Esophagus squamous epithelium (tissue), 4 donors: ENCODE measurements around the gene SLC35F3.

Experiments
- POLR2A ChIP-seq, 4 donors: fragments of 450-650 bp; IDR thresholded peaks; one replicate each; pipeline ENCODE4 v1.6.1; 2017; ENCODE audit warnings: antibody characterized with exemption in 4 of 4, mild to moderate bottlenecking in 4 of 4, moderate library complexity in 3 of 4
- TF ChIP-seq, protein P1 (sequence below), 6 experiments: fragments of 450-650 bp in 4 of 6; fragments of 200-600 bp in 2 of 6; sonication (generic) in 2 of 6; IDR thresholded peaks; one replicate each; pipeline ENCODE4 v1.5.1; 2016 to 2019; ENCODE audit warnings: antibody characterized with exemption in 6 of 6, mild to moderate bottlenecking in 4 of 6, moderate library complexity in 4 of 6

DNA sequence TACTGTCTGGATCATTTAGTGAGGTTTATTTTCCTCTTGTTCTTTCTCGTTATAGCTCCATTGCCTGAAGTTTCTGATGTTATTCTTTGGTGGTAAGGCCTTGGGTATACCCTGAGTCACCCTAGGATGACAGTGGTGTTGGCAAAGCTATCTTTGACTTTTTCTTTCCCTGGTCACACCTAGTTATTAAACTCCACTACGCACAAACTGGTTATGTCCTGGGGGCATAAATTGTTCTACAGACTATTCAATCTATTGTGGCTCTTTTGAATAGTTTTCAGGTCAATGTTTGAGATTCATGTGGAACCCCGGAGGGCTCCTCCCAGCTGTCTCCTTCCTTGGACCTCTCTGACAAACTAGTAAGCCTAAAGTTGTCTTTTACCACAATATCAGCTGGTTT, 157.7 kb downstream of the SLC35F3 start:
- TF ChIP-seq, protein P1, sequence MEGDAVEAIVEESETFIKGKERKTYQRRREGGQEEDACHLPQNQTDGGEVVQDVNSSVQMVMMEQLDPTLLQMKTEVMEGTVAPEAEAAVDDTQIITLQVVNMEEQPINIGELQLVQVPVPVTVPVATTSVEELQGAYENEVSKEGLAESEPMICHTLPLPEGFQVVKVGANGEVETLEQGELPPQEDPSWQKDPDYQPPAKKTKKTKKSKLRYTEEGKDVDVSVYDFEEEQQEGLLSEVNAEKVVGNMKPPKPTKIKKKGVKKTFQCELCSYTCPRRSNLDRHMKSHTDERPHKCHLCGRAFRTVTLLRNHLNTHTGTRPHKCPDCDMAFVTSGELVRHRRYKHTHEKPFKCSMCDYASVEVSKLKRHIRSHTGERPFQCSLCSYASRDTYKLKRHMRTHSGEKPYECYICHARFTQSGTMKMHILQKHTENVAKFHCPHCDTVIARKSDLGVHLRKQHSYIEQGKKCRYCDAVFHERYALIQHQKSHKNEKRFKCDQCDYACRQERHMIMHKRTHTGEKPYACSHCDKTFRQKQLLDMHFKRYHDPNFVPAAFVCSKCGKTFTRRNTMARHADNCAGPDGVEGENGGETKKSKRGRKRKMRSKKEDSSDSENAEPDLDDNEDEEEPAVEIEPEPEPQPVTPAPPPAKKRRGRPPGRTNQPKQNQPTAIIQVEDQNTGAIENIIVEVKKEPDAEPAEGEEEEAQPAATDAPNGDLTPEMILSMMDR (IDR thresholded peaks at IDR 0.05): no peak
- TF ChIP-seq POLR2A (IDR thresholded peaks at IDR 0.05): no peak
